Spleen (tissue), 11 donors: Measurements from ENCODE around the gene CD69. TPM values are rescaled to one million over a fixed set of nuclear protein-coding genes. Genes with fewer than 3 reads are reported as not detected.

Experiments used
- DNase-seq: peaks from one replicate; pipeline ENCODE4 v3.0.0-alpha.2; 2020
- H3K27ac ChIP-seq, 8 donors: fragments of 200-600 bp; sonication (generic) in 7 of 8; 1 replicate in 4 of 8; 2 replicates in 4 of 8; pipeline versions ENCODE4 v1.5.0 to v1.8.0; 2016 to 2021; ENCODE audit warnings: inconsistent platforms in 4 of 8, mild to moderate bottlenecking in 4 of 8, moderate library complexity in 1 of 8
- H3K27me3 ChIP-seq, 7 donors: fragments of 200-600 bp; sonication (generic) in 6 of 7; replicated peaks in 1 of 7; 1 replicate in 4 of 7; 2 replicates in 3 of 7; pipeline versions ENCODE4 v1.5.0 to v1.8.0; 2016 to 2021; ENCODE audit warnings: inconsistent platforms in 3 of 7, mild to moderate bottlenecking in 1 of 7
- H3K36me3 ChIP-seq, 6 donors: fragments of 200-600 bp; sonication (generic) in 5 of 6; 1 replicate in 4 of 6; 2 replicates in 2 of 6; pipeline versions ENCODE4 v1.5.0 to v1.8.0; 2016 to 2021; ENCODE audit warnings: inconsistent platforms in 2 of 6
- H3K4me1 ChIP-seq, 6 donors: fragments of 200-600 bp; sonication (generic) in 5 of 6; 1 replicate in 3 of 6; 2 replicates in 3 of 6; pipeline versions ENCODE4 v1.5.0 to v1.8.0; 2016 to 2021; ENCODE audit warnings: inconsistent platforms in 3 of 6
- H3K4me3 ChIP-seq, 8 donors: fragments of 200-600 bp; sonication (generic) in 7 of 8; 1 replicate in 4 of 8; 2 replicates in 4 of 8; pipeline versions ENCODE4 v1.5.0 to v1.8.0; 2016 to 2021; ENCODE audit warnings: inconsistent platforms in 4 of 8, mild to moderate bottlenecking in 4 of 8, moderate library complexity in 2 of 8
- H3K9me3 ChIP-seq, 8 donors: fragments of 200-600 bp; sonication (generic) in 7 of 8; 1 replicate in 4 of 8; 2 replicates in 4 of 8; pipeline versions ENCODE4 v1.5.0 to v1.8.0; 2016 to 2021; ENCODE audit warnings: inconsistent platforms in 4 of 8
- POLR2A ChIP-seq, 3 donors: fragments of 450-650 bp; IDR thresholded peaks; one replicate each; pipeline ENCODE4 v1.5.1; 2017; ENCODE audit warnings: antibody characterized with exemption in 3 of 3, mild to moderate bottlenecking in 1 of 3
- POLR2AphosphoS5 ChIP-seq, 3 donors: sonication (generic); formaldehyde crosslinking; IDR thresholded peaks; one replicate each; pipeline ENCODE4 v1.5.1; 2017; ENCODE audit warnings: antibody characterized with exemption in 3 of 3
- WGBS, 5 donors: extraction: QIAGEN DNeasy Blood & Tissue Kit in 3 of 5; methylation state at CpG; one replicate each; pipeline versions ENCODE4 v1.1.5 to v1.1.7; 2013 to 2018; 5-methylcytosine and 5-hydroxymethylcytosine counted together
- intact Hi-C: fragments of 100-400 bp; cut with DNase I; formaldehyde crosslinking; loops from one replicate; pipeline ENCODE4 v1.15.0; 2023; ENCODE audit warnings: low total_unique reads
- polyA plus RNA-seq, 3 donors: library from polyadenylated mRNA; stranded (reverse); fragments of 200-250 nt; gene quantifications; one replicate each; pipeline ENCODE4 v1.2.1, GENCODE V29; 2013
- total RNA-seq, 7 donors: library from RNA; depleted of rRNA in 3 of 7; stranded (reverse); fragments of >200 nt in 3 of 7; fragmentation: NEBNext Ultra II Directional in 4 of 7; extraction: Animal tissue kit (Norgen Biotek cat#: 25700) in 4 of 7; gene quantifications; one replicate each; pipeline versions ENCODE4 v1.1.0 to v1.2.1, GENCODE V29; 2016 to 2021
- TF ChIP-seq, protein P1 (sequence below), 11 experiments: fragments of 200-600 bp in 7 of 11; fragments of 450-650 bp in 4 of 11; sonication (generic) in 4 of 11; IDR thresholded peaks in 8 of 11; conservative IDR thresholded peaks in 3 of 11; 1 replicate in 7 of 11; 2 replicates in 4 of 11; pipeline versions ENCODE4 v1.4.0 to v1.8.0; 2016 to 2021; ENCODE audit warnings: antibody characterized with exemption in 11 of 11, inconsistent platforms in 4 of 11, mild to moderate bottlenecking in 1 of 11
- donor health status: healthy with polysubstance abuse.
- donor health status: DM: no; HTN: no; CAD: no; lungs with moderate emphysema.
- donor health status: DM: no; HTN: no; CAD: no.
- donor health status: Bipolar disorder and iron deficiency.
- donor health status: healthy.
- donor health status: DM: no; HTN: no; CAD: no.
- donor health status: DM: yes; HTN: yes; CAD: no.

CD69 gene
- total and polyA plus RNA-seq, 10 donors = 29.5 to 123 (median 62.1) TPM

DNA sequence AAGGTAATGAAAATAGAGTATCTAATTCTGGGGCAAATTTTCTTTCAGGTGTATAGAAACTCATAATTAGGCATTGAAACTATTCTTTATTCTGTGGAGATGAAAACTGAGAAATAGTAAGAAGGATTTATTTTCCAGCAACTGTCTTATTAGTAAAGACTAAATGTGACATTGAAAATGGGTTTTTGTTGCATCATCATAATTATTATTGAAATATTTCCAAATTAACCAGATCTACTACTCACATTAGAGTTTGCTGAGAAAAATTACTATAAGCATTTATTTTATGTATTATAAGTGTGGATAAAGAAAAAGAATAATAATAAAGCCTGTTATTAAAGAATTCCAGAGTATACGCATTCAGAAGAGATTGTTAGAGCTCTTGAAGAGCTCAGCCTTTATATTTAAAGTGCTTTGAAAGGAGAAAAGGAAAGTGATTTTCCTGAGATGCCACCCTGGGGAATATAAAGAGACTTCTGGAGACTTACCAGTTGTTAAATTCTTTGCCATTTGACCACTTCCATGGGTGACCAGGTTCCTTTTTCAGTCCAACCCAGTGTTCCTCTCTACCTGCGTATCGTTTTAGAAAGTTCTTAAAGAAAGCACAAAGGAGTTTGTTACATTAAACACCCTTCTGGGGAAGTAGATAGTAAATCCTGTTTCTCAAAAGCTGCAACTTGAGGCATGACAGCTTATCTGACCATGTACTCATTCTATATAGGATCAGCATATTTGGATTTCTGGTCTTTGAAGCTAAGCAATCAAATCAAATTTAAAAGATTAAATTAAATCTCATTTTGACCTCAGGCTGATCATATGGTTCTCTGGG, 6.4 kb downstream of the CD69 start:
- WGBS, 5 donors = 78 to 89% (median 81%) methylated on average over 3 of the region's 3 CpGs
- intact Hi-C loops = loop anchor here (5.0 kb wide), 1 partner anchor 43 kb away; no protein-coding TSS in a partner anchor
- TF ChIP-seq, protein P1, sequence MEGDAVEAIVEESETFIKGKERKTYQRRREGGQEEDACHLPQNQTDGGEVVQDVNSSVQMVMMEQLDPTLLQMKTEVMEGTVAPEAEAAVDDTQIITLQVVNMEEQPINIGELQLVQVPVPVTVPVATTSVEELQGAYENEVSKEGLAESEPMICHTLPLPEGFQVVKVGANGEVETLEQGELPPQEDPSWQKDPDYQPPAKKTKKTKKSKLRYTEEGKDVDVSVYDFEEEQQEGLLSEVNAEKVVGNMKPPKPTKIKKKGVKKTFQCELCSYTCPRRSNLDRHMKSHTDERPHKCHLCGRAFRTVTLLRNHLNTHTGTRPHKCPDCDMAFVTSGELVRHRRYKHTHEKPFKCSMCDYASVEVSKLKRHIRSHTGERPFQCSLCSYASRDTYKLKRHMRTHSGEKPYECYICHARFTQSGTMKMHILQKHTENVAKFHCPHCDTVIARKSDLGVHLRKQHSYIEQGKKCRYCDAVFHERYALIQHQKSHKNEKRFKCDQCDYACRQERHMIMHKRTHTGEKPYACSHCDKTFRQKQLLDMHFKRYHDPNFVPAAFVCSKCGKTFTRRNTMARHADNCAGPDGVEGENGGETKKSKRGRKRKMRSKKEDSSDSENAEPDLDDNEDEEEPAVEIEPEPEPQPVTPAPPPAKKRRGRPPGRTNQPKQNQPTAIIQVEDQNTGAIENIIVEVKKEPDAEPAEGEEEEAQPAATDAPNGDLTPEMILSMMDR (IDR thresholded peaks at IDR 0.05 in 8 of 11, conservative IDR thresholded peaks at IDR 0.05 in 3 of 11) = no peak
- TF ChIP-seq POLR2AphosphoS5 (IDR thresholded peaks at IDR 0.05) = peak in 1 of 3 donors; percentile 36
- no peak for TF ChIP-seq POLR2A (IDR thresholded peaks at IDR 0.05)

DNA sequence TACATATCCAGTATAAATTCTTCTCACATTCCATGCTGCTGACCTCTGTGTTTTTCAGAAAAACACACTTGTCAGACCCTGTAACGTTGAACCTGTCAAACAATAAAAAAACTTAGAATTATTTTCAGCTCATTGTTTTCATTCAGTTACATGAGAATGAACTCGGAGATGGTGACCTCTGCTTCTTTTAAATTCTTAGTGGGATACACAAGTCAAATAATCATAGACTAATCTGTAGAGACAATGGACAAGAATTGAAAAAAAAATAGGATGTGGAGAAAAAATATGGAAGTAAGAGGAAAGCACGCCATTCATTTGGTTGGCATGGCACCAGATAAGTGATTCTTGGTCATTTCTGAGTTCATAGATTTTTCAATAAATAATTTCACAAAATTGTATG, 7.2 kb downstream of the CD69 start:
- TF ChIP-seq, protein P1 (IDR thresholded peaks at IDR 0.05 in 8 of 11, conservative IDR thresholded peaks at IDR 0.05 in 3 of 11) = no peak
- TF ChIP-seq POLR2AphosphoS5 (IDR thresholded peaks at IDR 0.05) (no peak), POLR2A (IDR thresholded peaks at IDR 0.05) (no peak)
- intact Hi-C loops = loop anchor here (5.0 kb wide), 1 partner anchor 44 kb away; no protein-coding TSS in a partner anchor
- WGBS, 5 donors = 73 to 84% (median 76%) methylated on average over 3 of the region's 3 CpGs
- DNase-seq = no peak
- H3K4me3 ChIP-seq = no peak overlapping the region
- peaks cover 9 to 98% (median 55%) of the 10 kb centered on the region in 6 donors for H3K4me1 ChIP-seq
- H3K36me3 ChIP-seq = peaks cover 0 to 53% (median 23%) of the 10 kb centered on the region in 6 donors
- H3K9me3 ChIP-seq = no peaks in the 10 kb centered on the region
- no peaks in the 10 kb centered on the region for H3K27me3 ChIP-seq
- no peak overlapping the region for H3K27ac ChIP-seq

More for the DNA sequence above, 6.4 kb downstream of the CD69 start:
- H3K27me3 ChIP-seq = no peaks in the 10 kb centered on the region
- H3K9me3 ChIP-seq = no peaks in the 10 kb centered on the region
- no peak for DNase-seq
- H3K4me1 ChIP-seq = peaks cover 9 to 93% (median 55%) of the 10 kb centered on the region in 6 donors
- peak overlapping the region in 1 of 8 donors; percentile 88 for H3K27ac ChIP-seq
- peaks cover 0 to 53% (median 23%) of the 10 kb centered on the region in 6 donors for H3K36me3 ChIP-seq
- H3K4me3 ChIP-seq = no peak overlapping the region

DNA sequence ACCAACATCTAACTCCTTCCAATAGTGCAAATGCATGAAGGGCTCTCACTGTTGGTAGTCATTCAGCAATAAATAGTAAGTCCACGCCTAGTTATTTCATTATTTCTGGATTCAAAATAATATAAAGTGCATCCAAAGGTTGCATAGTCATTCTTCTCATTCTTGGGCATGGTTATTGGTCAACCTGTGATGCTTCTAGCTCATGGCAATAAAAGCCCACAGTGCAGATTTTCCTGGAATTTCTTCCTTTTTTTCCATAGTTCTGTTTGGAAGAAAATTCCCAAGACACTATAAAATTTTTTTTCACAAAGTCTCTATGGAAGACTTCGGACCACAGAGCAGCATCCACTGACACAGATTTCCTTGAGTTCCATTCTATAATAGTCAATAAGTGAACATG, 7.6 kb downstream of the CD69 start:
- 83 to 95% (median 88%) methylated on average over 2 of the region's 2 CpGs for WGBS, 5 donors
- intact Hi-C loops = loop anchor here (5.0 kb wide), 1 partner anchor 44 kb away; no protein-coding TSS in a partner anchor
- TF ChIP-seq POLR2A (IDR thresholded peaks at IDR 0.05) (peak in 1 of 3 donors; percentile 28), POLR2AphosphoS5 (IDR thresholded peaks at IDR 0.05) (peak in 1 of 3 donors; percentile 52)
- TF ChIP-seq, protein P1 (IDR thresholded peaks at IDR 0.05 in 8 of 11, conservative IDR thresholded peaks at IDR 0.05 in 3 of 11) = no peak

More for the DNA sequence above, 7.6 kb downstream of the CD69 start:
- Histone ChIP-seq H3K36me3 (peaks cover 0 to 53% (median 23%) of the 10 kb centered on the region in 6 donors), H3K9me3 (no peaks in the 10 kb centered on the region), H3K27me3 (no peaks in the 10 kb centered on the region), H3K27ac (no peak overlapping the region), H3K4me1 (peaks cover 9 to 98% (median 55%) of the 10 kb centered on the region in 6 donors), H3K4me3 (no peak overlapping the region)
- DNase-seq = no peak
